WERI-Rb-1 (cell line): ENCODE data around the gene TPSG1.
"Not testable (repeated sequence)": the region's sequence is repeated elsewhere in the genome, so short reads cannot be mapped to it uniquely, and the experiment has no call there.

ENCODE experiments used
- DNase-seq: peaks from one replicate; pipeline ENCODE4 v3.0.0-alpha.2; 2020
- H3K27ac ChIP-seq: fragments of 250-450 bp; sonication (Bioruptor Pico); 2 replicates; pipeline ENCODE4 v1.5.1; 2020; ENCODE audit warnings: mild to moderate bottlenecking, moderate library complexity
- H3K27me3 ChIP-seq: fragments of 250-450 bp; sonication (Bioruptor Pico); 2 replicates; pipeline ENCODE4 v1.5.1; 2021; ENCODE audit warnings: mild to moderate bottlenecking, low read depth, moderate library complexity; ENCODE audit not compliant: insufficient read depth, severe bottlenecking
- H3K36me3 ChIP-seq: fragments of 250-450 bp; sonication (Bioruptor Pico); 2 replicates; pipeline ENCODE4 v1.5.1; 2020; ENCODE audit warnings: mild to moderate bottlenecking, moderate library complexity
- H3K4me3 ChIP-seq: 2 replicates; pipeline ENCODE4 v1.5.1; 2011; ENCODE audit warnings: low read depth, mild to moderate bottlenecking, control low read depth, low read length
- H3K9me3 ChIP-seq: fragments of 250-450 bp; sonication (Bioruptor Pico); 2 replicates; pipeline ENCODE4 v1.5.1; 2021; ENCODE audit warnings: mild to moderate bottlenecking, moderate library complexity; ENCODE audit not compliant: severe bottlenecking
- CTCF ChIP-seq: IDR thresholded peaks from 2 replicates; pipeline ENCODE4 v1.5.1; 2011; ENCODE audit warnings: low read depth, mild to moderate bottlenecking, control low read depth, inconsistent platforms, low read length

Gene TPSG1

GRCh38 chr16:1194665-1195392, 30.2 kb downstream of the TPSG1 start:
- Histone ChIP-seq H3K4me3 (no peak overlapping the region), H3K9me3 (no peaks in the 10 kb centered on the region), H3K27me3 (no peaks in the 10 kb centered on the region), H3K27ac (peak overlapping the region; percentile 45), H3K36me3 (peaks cover 12% of the 10 kb centered on the region)
- DNase-seq: no peak
- peak; percentile 89 for TF ChIP-seq CTCF

GRCh38 chr16:1193825-1194581, 31.1 kb downstream of the TPSG1 start:
- peaks cover 11% of the 10 kb centered on the region for H3K36me3 ChIP-seq
- DNase-seq: no peak
- no peaks in the 10 kb centered on the region for H3K27me3 ChIP-seq
- H3K9me3 ChIP-seq: no peaks in the 10 kb centered on the region
- peak overlapping the region; percentile 45 for H3K27ac ChIP-seq
- peak; percentile 32; the same call in 1 of the 2 replicates for TF ChIP-seq CTCF
- no peak overlapping the region for H3K4me3 ChIP-seq

GRCh38 chr16:1193143-1193824, 31.8 kb downstream of the TPSG1 start:
- TF ChIP-seq CTCF: no peak
- no peaks in the 10 kb centered on the region for H3K9me3 ChIP-seq
- peak overlapping the region; percentile 18 for H3K27ac ChIP-seq
- H3K27me3 ChIP-seq: no peaks in the 10 kb centered on the region
- no peak for DNase-seq
- no peak overlapping the region for H3K4me3 ChIP-seq
- peaks cover 7% of the 10 kb centered on the region for H3K36me3 ChIP-seq

GRCh38 chr16:1192384-1193073, 32.5 kb downstream of the TPSG1 start:
- H3K36me3 ChIP-seq: peaks cover 7% of the 10 kb centered on the region
- TF ChIP-seq CTCF: no peak
- no peak overlapping the region for H3K4me3 ChIP-seq
- H3K9me3 ChIP-seq: no peaks in the 10 kb centered on the region
- DNase-seq: no peak
- peak overlapping the region; percentile 18 for H3K27ac ChIP-seq
- H3K27me3 ChIP-seq: no peaks in the 10 kb centered on the region

GRCh38 chr16:1190789-1191188, 34.3 kb downstream of the TPSG1 start:
- DNase-seq, H3K27me3 ChIP-seq, H3K9me3 ChIP-seq, H3K4me3 ChIP-seq, H3K27ac ChIP-seq: not testable (repeated sequence)
- H3K36me3 ChIP-seq: peaks cover 12% of the 10 kb centered on the region

GRCh38 chr16:1189455-1189854, 35.6 kb downstream of the TPSG1 start:
- no peak overlapping the region; the same call in 1 of the 2 replicates for H3K27ac ChIP-seq
- DNase-seq: no peak
- no peak overlapping the region for H3K4me3 ChIP-seq
- no peaks in the 10 kb centered on the region for H3K27me3 ChIP-seq
- H3K36me3 ChIP-seq: peaks cover 20% of the 10 kb centered on the region
- no peak for TF ChIP-seq CTCF
- H3K9me3 ChIP-seq: no peaks in the 10 kb centered on the region
